GM19468 (cell line): ENCODE results near the gene ABI3.
"Not testable (repeated sequence)": the region's sequence is repeated elsewhere in the genome, so short reads cannot be mapped to it uniquely, and the experiment has no call there.

ENCODE experiments used
- ATAC-seq: cut with Tn5 transposase; IDR thresholded peaks from one replicate; pipeline ENCODE4 v1.9.1; 2021; ENCODE audit warnings: mild to moderate bottlenecking, moderate library complexity, moderate number of reproducible peaks; ENCODE audit not compliant: unreplicated experiment; ENCODE audit errors: extremely low read depth

The ABI3 gene

GRCh38 chr17:49244839-49245238 lies 34.3 kb downstream of the ABI3 start:
- no peak for ATAC-seq

GRCh38 chr17:49247944-49248343 lies 37.4 kb downstream of the ABI3 start:
- no peak for ATAC-seq

- ATAC-seq: no peak
Observed at GRCh38 chr17:49249292-49249794, 38.8 kb downstream of the ABI3 start.

- ATAC-seq: no peak
Observed at GRCh38 chr17:49249890-49250522, 39.5 kb downstream of the ABI3 start.

GRCh38 chr17:49252148-49252695 lies 41.7 kb downstream of the ABI3 start:
- ATAC-seq: no peak

GRCh38 chr17:49254066-49254465 lies 43.6 kb downstream of the ABI3 start:
- ATAC-seq: no peak

- ATAC-seq: no peak
Observed at GRCh38 chr17:49255125-49255524, 44.6 kb downstream of the ABI3 start.

GRCh38 chr17:49258394-49258793 lies 47.9 kb downstream of the ABI3 start:
- no peak for ATAC-seq

GRCh38 chr17:49259663-49260010 lies 49.1 kb downstream of the ABI3 start:
- no peak for ATAC-seq

GRCh38 chr17:49260011-49260816 lies 49.7 kb downstream of the ABI3 start:
- no peak for ATAC-seq

- ATAC-seq: no peak
Observed at GRCh38 chr17:49260817-49261291, 50.3 kb downstream of the ABI3 start.

GRCh38 chr17:49261540-49261939 lies 51.0 kb downstream of the ABI3 start:
- ATAC-seq: not testable (repeated sequence)

- ATAC-seq: no peak
Observed at GRCh38 chr17:49266233-49266632, 55.7 kb downstream of the ABI3 start.

GRCh38 chr17:49267912-49268311 lies 57.4 kb downstream of the ABI3 start:
- no peak for ATAC-seq

- no peak for ATAC-seq
Observed at GRCh38 chr17:49269356-49269755, 58.8 kb downstream of the ABI3 start.
